ENCODE results near the gene EPN3.

DNA sequence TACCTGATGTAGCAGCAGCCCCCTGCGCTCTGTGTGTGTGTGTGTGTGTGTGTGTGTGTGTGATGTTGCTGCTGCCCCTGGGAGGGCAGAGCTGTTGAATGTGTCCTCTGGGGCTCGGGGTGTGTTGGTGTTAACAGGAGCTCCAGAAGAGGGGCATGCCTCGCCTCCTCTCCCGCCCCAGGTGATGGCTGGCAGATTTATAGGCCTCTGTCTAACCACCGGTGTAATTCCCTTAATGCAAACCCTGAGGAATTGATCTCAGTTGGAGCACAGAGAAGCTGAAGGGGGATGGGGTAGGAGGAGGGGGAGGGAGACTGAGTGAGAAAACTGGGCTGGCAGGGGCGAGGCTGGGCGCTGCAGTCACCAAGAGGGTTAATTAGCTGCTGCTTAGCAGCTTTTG, 38.0 kb downstream of the EPN3 start:
- TF ChIP-seq, protein P1, sequence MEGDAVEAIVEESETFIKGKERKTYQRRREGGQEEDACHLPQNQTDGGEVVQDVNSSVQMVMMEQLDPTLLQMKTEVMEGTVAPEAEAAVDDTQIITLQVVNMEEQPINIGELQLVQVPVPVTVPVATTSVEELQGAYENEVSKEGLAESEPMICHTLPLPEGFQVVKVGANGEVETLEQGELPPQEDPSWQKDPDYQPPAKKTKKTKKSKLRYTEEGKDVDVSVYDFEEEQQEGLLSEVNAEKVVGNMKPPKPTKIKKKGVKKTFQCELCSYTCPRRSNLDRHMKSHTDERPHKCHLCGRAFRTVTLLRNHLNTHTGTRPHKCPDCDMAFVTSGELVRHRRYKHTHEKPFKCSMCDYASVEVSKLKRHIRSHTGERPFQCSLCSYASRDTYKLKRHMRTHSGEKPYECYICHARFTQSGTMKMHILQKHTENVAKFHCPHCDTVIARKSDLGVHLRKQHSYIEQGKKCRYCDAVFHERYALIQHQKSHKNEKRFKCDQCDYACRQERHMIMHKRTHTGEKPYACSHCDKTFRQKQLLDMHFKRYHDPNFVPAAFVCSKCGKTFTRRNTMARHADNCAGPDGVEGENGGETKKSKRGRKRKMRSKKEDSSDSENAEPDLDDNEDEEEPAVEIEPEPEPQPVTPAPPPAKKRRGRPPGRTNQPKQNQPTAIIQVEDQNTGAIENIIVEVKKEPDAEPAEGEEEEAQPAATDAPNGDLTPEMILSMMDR (IDR thresholded peaks at IDR 0.05) = no peak
- no peak for TF ChIP-seq POLR2A (IDR thresholded peaks at IDR 0.05)

Data from lower leg skin (tissue), 3 donors.